BLaER1 treated with 17β-estradiol and CSF1 and Interleukin-3, amounts not matched to agents 10 nM and 100 nM (cell line): ENCODE measurements around the gene PHC1.
"Not testable (repeated sequence)": the region's sequence is repeated elsewhere in the genome, so short reads cannot be mapped to it uniquely, and the experiment has no call there.

Experiments used
- H3K27ac ChIP-seq, 11 experiments: shearing (Covaris generic); formaldehyde crosslinking; 2 replicates each; pipeline ENCODE4 v1.8.1; 2022
- H3K27me3 ChIP-seq, 11 experiments: shearing (Covaris generic); formaldehyde crosslinking; 2 replicates each; pipeline ENCODE4 v1.8.1; 2022
- H3K36me3 ChIP-seq, 11 experiments: shearing (Covaris generic); formaldehyde crosslinking; 2 replicates each; pipeline ENCODE4 v1.8.1; 2022
- H3K4me1 ChIP-seq, 10 experiments: shearing (Covaris generic); formaldehyde crosslinking; 2 replicates each; pipeline ENCODE4 v1.8.1; 2022
- H3K4me2 ChIP-seq, 11 experiments: shearing (Covaris generic); formaldehyde crosslinking; 2 replicates each; pipeline ENCODE4 v1.8.1; 2022
- H3K4me3 ChIP-seq, 10 experiments: shearing (Covaris generic); formaldehyde crosslinking; 2 replicates each; pipeline ENCODE4 v1.8.1; 2022
- H3K9ac ChIP-seq, 11 experiments: shearing (Covaris generic); formaldehyde crosslinking; 2 replicates each; pipeline ENCODE4 v1.8.1; 2022
- H3K9me3 ChIP-seq, 11 experiments: shearing (Covaris generic); formaldehyde crosslinking; replicated peaks in 1 of 11; 2 replicates each; pipeline ENCODE4 v1.8.1; 2022
- H4K20me1 ChIP-seq, 11 experiments: shearing (Covaris generic); formaldehyde crosslinking; 2 replicates each; pipeline ENCODE4 v1.8.1; 2022
- Cebpa-rat ChIP-seq, 11 experiments: shearing (Covaris generic); IDR thresholded peaks; 2 replicates each; pipeline ENCODE4 v1.8.1; 2022

The PHC1 gene

DNA sequence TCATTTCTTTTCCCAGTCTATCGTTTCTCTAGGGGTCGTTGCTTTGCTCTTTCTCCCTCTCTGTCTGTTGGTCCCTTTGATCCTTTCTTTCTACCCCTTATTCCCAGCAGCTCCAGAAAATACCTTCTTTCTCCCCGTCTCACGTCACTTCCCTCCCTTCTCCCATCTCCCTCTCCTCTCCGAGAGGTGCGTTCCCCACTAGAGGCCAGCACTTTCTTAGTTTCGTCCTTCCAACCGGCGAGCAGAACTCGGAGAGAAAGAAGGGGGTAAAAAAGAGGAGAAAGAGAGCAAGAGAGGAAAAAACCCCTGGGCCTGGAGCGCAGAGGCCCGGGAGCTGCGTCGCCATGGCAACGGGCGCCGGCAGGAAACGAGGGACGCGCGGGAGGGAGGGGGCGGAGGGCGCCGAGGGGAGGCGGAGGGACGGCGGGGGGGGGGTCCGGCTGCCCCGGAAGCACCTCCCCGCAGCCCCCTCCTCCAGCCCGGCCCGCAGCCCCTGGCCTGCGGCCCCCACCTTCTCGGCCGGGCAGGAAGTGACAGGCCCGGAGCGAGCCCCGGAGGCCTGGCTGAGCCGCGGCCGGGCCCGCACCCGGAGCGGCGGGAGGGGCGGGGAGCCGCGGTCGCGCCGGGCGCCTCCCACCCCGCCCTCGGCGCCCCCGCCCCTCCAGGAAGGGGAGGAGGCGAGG is at the start of gene PHC1:
TSS of gene PHC1 (plus strand) at position 477 of the 683 bp plus-strand sequence. CDS start 3,169 bp downstream, outside the sequence.
- peaks cover 28 to 59% (median 33%) of the 10 kb centered on the region in 10 experiments for H3K4me1 ChIP-seq
- peak within 1 kb of the TSS; percentile 68 to 85 (median 78) for H3K4me3 ChIP-seq
- H4K20me1 ChIP-seq, H3K27me3 ChIP-seq, H3K9me3 ChIP-seq: not testable (repeated sequence)
- peak within 1 kb of the TSS; percentile 60 to 76 (median 70); a peak in 21 of 22 replicates for H3K27ac ChIP-seq
- peak within 1 kb of the TSS; percentile 85 to 98 (median 93) for H3K4me2 ChIP-seq
- H3K36me3 ChIP-seq, result peaks cover 10 to 22% (median 13%) of the 10 kb centered on the region in 11 experiments; a peak in 20 of 22 replicates
- peak within 1 kb of the TSS; percentile 66 to 84 (median 80) for H3K9ac ChIP-seq

DNA sequence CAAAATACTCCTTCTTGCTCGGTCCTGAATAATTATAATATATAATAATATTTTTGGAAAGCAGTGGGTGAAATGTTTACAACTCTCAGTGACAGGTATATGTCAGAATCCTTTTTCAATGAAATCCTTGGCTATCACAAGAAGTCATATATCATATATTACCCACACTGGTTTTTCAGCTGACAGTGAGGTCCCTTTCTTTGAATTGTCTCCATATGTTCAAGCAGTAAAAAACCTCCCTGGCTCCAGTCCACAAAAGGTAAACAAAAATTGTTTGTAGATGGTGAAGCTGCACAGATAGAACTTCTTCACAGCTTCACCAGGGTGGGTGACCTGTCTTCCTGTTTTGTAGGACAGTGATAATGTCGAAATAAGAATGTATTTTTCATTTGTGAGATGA is 47.9 kb upstream of the PHC1 start:
- H3K27ac ChIP-seq, result no peak overlapping the region
- TF ChIP-seq Cebpa-rat (IDR thresholded peaks at IDR 0.05), result no peak
- H3K27me3 ChIP-seq, result no peaks in the 10 kb centered on the region
- H3K4me1 ChIP-seq, result no peaks in the 10 kb centered on the region
- H3K9ac ChIP-seq, result no peak overlapping the region
- H3K4me2 ChIP-seq, result no peak overlapping the region
- H3K9me3 ChIP-seq, result no peaks in the 10 kb centered on the region
- no peaks in the 10 kb centered on the region for H4K20me1 ChIP-seq
- no peak overlapping the region for H3K4me3 ChIP-seq
- H3K36me3 ChIP-seq, result no peaks in the 10 kb centered on the region

- Histone ChIP-seq H3K4me2 (no peak overlapping the region), H3K27me3 (no peaks in the 10 kb centered on the region), H3K27ac (no peak overlapping the region), H3K9me3 (no peaks in the 10 kb centered on the region), H3K36me3 (no peaks in the 10 kb centered on the region), H3K4me1 (no peaks in the 10 kb centered on the region), H3K4me3 (no peak overlapping the region), H3K9ac (no peak overlapping the region), H4K20me1 (no peaks in the 10 kb centered on the region)
- TF ChIP-seq Cebpa-rat (IDR thresholded peaks at IDR 0.05), result no peak
Observed at GRCh38 chr12:8867009-8867408, 47.3 kb upstream of the PHC1 start.

DNA sequence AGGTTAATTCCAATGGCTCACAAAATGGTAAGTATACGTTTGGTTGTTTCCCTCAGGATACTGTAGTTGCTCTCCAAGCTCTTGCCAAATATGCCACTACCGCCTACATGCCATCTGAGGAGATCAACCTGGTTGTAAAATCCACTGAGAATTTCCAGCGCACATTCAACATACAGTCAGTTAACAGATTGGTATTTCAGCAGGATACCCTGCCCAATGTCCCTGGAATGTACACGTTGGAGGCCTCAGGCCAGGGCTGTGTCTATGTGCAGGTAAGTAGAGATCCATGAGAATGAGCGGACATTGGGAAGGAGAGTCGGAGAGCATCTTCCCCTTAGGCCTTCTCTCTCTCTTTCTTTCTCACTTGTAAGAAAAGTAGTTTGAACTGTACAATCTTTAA is 46.5 kb upstream of the PHC1 start:
- Histone ChIP-seq H3K4me1 (no peaks in the 10 kb centered on the region), H3K4me2 (no peak overlapping the region), H3K9me3 (no peaks in the 10 kb centered on the region), H3K27ac (no peak overlapping the region), H3K4me3 (no peak overlapping the region), H3K9ac (no peak overlapping the region), H3K27me3 (no peaks in the 10 kb centered on the region), H3K36me3 (no peaks in the 10 kb centered on the region), H4K20me1 (no peaks in the 10 kb centered on the region)
- no peak for TF ChIP-seq Cebpa-rat (IDR thresholded peaks at IDR 0.05)

DNA sequence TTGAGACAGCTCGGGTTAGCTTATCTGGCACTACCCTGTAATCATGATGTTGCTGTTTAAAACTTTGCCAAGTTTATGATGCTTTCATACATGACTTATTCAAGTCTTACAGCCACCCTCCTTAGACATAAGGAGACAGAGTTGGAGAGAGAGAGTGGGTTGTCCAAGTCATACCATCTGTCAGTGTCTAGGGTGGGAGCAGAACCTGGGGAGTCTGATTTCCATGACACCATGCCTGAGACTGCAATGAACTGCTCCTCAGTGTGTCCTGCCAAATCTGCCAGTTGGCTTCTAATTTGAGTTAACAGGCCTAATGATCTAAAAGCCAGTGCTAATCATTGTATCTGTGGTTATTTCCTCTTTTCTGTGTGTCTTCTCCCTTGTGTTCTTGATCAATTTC is 43.7 kb upstream of the PHC1 start:
- H3K36me3 ChIP-seq, result no peaks in the 10 kb centered on the region
- no peaks in the 10 kb centered on the region for H3K9me3 ChIP-seq
- no peaks in the 10 kb centered on the region for H4K20me1 ChIP-seq
- TF ChIP-seq Cebpa-rat (IDR thresholded peaks at IDR 0.05), result no peak
- no peak overlapping the region for H3K4me3 ChIP-seq
- H3K4me1 ChIP-seq, result no peaks in the 10 kb centered on the region
- no peak overlapping the region for H3K9ac ChIP-seq
- H3K27me3 ChIP-seq, result no peaks in the 10 kb centered on the region
- H3K4me2 ChIP-seq, result no peak overlapping the region
- H3K27ac ChIP-seq, result no peak overlapping the region

GRCh38 chr12:8871068-8871467 is 43.2 kb upstream of the PHC1 start:
- no peaks in the 10 kb centered on the region for H3K27me3 ChIP-seq
- no peaks in the 10 kb centered on the region for H4K20me1 ChIP-seq
- no peaks in the 10 kb centered on the region for H3K36me3 ChIP-seq
- no peaks in the 10 kb centered on the region for H3K4me1 ChIP-seq
- H3K4me2 ChIP-seq, result no peak overlapping the region
- H3K9me3 ChIP-seq, result no peaks in the 10 kb centered on the region
- H3K4me3 ChIP-seq, result no peak overlapping the region
- no peak for TF ChIP-seq Cebpa-rat (IDR thresholded peaks at IDR 0.05)
- no peak overlapping the region for H3K27ac ChIP-seq
- no peak overlapping the region for H3K9ac ChIP-seq

DNA sequence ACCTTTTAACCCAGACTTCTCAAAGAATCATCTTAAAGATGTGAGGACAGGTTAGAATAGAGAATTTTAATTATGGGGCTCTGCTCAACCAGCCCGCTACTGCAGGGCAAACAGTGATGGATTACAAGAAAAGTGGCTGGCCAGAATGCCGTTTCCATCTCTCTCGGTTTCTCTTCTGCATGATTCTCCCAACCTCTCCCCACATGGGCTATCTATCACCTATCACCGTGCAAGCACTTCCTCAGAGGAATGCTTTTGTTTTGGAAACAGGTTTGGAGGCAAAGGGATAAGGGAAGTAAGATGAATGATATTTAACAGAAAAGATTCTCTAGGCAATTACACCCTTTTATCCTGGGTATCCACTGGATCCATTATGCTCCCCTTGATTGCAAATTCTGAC is 37.4 kb upstream of the PHC1 start:
- no peak for TF ChIP-seq Cebpa-rat (IDR thresholded peaks at IDR 0.05)

GRCh38 chr12:8886502-8887284 is 27.6 kb upstream of the PHC1 start:
- H3K9ac ChIP-seq, result no peak overlapping the region
- no peaks in the 10 kb centered on the region for H4K20me1 ChIP-seq
- H3K9me3 ChIP-seq, result peaks cover 0 to 17% (median 9%) of the 10 kb centered on the region in 11 experiments; a peak in 9 of 22 replicates
- H3K4me1 ChIP-seq, result no peaks in the 10 kb centered on the region; a peak in 1 of 20 replicates
- no peak overlapping the region for H3K4me3 ChIP-seq
- TF ChIP-seq Cebpa-rat (IDR thresholded peaks at IDR 0.05), result no peak
- H3K36me3 ChIP-seq, result peaks cover 0 to 16% (median 0%) of the 10 kb centered on the region in 11 experiments; a peak in 2 of 22 replicates
- no peaks in the 10 kb centered on the region for H3K27me3 ChIP-seq
- no peak overlapping the region for H3K27ac ChIP-seq
- H3K4me2 ChIP-seq, result no peak overlapping the region

More for the DNA sequence above, 37.4 kb upstream of the PHC1 start:
- H3K27me3 ChIP-seq, result no peaks in the 10 kb centered on the region
- no peak overlapping the region for H3K4me2 ChIP-seq
- no peaks in the 10 kb centered on the region for H3K36me3 ChIP-seq
- no peaks in the 10 kb centered on the region for H3K9me3 ChIP-seq
- no peaks in the 10 kb centered on the region for H4K20me1 ChIP-seq
- no peaks in the 10 kb centered on the region for H3K4me1 ChIP-seq
- no peak overlapping the region for H3K9ac ChIP-seq
- no peak overlapping the region for H3K27ac ChIP-seq
- no peak overlapping the region for H3K4me3 ChIP-seq

- Histone ChIP-seq H3K27me3 (no peaks in the 10 kb centered on the region), H4K20me1 (no peaks in the 10 kb centered on the region), H3K36me3 (peaks cover 0 to 16% (median 0%) of the 10 kb centered on the region in 11 experiments; a peak in 2 of 22 replicates), H3K9ac (no peak overlapping the region), H3K9me3 (peaks cover 0 to 17% (median 9%) of the 10 kb centered on the region in 11 experiments; a peak in 9 of 22 replicates), H3K27ac (no peak overlapping the region), H3K4me3 (no peak overlapping the region), H3K4me2 (no peak overlapping the region), H3K4me1 (no peaks in the 10 kb centered on the region; a peak in 1 of 20 replicates)
- no peak for TF ChIP-seq Cebpa-rat (IDR thresholded peaks at IDR 0.05)
Observed at GRCh38 chr12:8887285-8887715, 27.0 kb upstream of the PHC1 start.
